Esophagus muscularis mucosa (tissue), 3 donors: Measurements from ENCODE around the gene TP73.

Experiments
- POLR2A ChIP-seq: fragments of 450-650 bp; IDR thresholded peaks from one replicate; pipeline ENCODE4 v1.6.1; 2017; ENCODE audit warnings: antibody characterized with exemption, moderate library complexity, mild to moderate bottlenecking, low read depth
- POLR2AphosphoS5 ChIP-seq, 2 donors: sonication (generic); formaldehyde crosslinking; IDR thresholded peaks; one replicate each; pipeline ENCODE4 v1.6.1; 2017; ENCODE audit warnings: antibody characterized with exemption in 2 of 2
- TF ChIP-seq, protein P1 (sequence below), 3 experiments: fragments of 200-600 bp in 2 of 3; fragments of 450-650 bp in 1 of 3; sonication (generic) in 2 of 3; IDR thresholded peaks; one replicate each; pipeline ENCODE4 v1.5.1; 2017 to 2019; ENCODE audit warnings: antibody characterized with exemption in 3 of 3, mild to moderate bottlenecking in 2 of 3, moderate library complexity in 1 of 3

GRCh38 chr1:3756394-3756793 lies 104.1 kb downstream of the TP73 start:
- TF ChIP-seq, protein P1, sequence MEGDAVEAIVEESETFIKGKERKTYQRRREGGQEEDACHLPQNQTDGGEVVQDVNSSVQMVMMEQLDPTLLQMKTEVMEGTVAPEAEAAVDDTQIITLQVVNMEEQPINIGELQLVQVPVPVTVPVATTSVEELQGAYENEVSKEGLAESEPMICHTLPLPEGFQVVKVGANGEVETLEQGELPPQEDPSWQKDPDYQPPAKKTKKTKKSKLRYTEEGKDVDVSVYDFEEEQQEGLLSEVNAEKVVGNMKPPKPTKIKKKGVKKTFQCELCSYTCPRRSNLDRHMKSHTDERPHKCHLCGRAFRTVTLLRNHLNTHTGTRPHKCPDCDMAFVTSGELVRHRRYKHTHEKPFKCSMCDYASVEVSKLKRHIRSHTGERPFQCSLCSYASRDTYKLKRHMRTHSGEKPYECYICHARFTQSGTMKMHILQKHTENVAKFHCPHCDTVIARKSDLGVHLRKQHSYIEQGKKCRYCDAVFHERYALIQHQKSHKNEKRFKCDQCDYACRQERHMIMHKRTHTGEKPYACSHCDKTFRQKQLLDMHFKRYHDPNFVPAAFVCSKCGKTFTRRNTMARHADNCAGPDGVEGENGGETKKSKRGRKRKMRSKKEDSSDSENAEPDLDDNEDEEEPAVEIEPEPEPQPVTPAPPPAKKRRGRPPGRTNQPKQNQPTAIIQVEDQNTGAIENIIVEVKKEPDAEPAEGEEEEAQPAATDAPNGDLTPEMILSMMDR (IDR thresholded peaks at IDR 0.05) = no peak
- TF ChIP-seq POLR2A (no peak), POLR2AphosphoS5 (IDR thresholded peaks at IDR 0.05) (no peak)
